Fibroblast of the conjunctiva (primary cell): Measurements from ENCODE around the gene APOBEC3B.
"Not testable (repeated sequence)": the region's sequence is repeated elsewhere in the genome, so short reads cannot be mapped to it uniquely, and the experiment has no call there.

ENCODE experiments used
- DNase-seq: peaks from one replicate; pipeline ENCODE4 v3.0.0-alpha.2; 2010; ENCODE audit warnings: low read depth

APOBEC3B gene

GRCh38 chr22:38997518-38997917 is 15.4 kb downstream of the APOBEC3B start:
- DNase-seq = no peak

GRCh38 chr22:39003165-39003638 is 21.1 kb downstream of the APOBEC3B start:
- peak; percentile 82 for DNase-seq

- no peak for DNase-seq
Observed at GRCh38 chr22:39007177-39007576, 25.0 kb downstream of the APOBEC3B start.

GRCh38 chr22:39008271-39008850 is 26.2 kb downstream of the APOBEC3B start:
- not testable (repeated sequence) for DNase-seq

- DNase-seq = no peak
Observed at GRCh38 chr22:39010946-39011345, 28.8 kb downstream of the APOBEC3B start.

GRCh38 chr22:39012533-39013511 is 30.7 kb downstream of the APOBEC3B start:
- no peak for DNase-seq

- DNase-seq = not testable (repeated sequence)
Observed at GRCh38 chr22:39013561-39013941, 31.4 kb downstream of the APOBEC3B start.

GRCh38 chr22:39013942-39014722 is 32.0 kb downstream of the APOBEC3B start, which contains the start of gene APOBEC3C:
Gene APOBEC3C, plus strand, starts transcription at chr22:39014257. Its CDS starts 106 bp downstream, at chr22:39014363.
- DNase-seq = peak; percentile 79

- not testable (repeated sequence) for DNase-seq
Observed at GRCh38 chr22:39014723-39015121, 32.6 kb downstream of the APOBEC3B start.

- no peak for DNase-seq
Observed at GRCh38 chr22:39016592-39016991, 34.4 kb downstream of the APOBEC3B start.

GRCh38 chr22:39017596-39018365 is 35.6 kb downstream of the APOBEC3B start:
- DNase-seq = no peak

- DNase-seq = not testable (repeated sequence)
Observed at GRCh38 chr22:39020021-39020651, 38.0 kb downstream of the APOBEC3B start.

GRCh38 chr22:39021552-39022250 is 39.6 kb downstream of the APOBEC3B start:
- no peak for DNase-seq

- no peak for DNase-seq
Observed at GRCh38 chr22:39024519-39025308, 42.6 kb downstream of the APOBEC3B start.

- no peak for DNase-seq
Observed at GRCh38 chr22:39026509-39027150, 44.5 kb downstream of the APOBEC3B start.

GRCh38 chr22:39027717-39028116 is 45.6 kb downstream of the APOBEC3B start:
- no peak for DNase-seq

- DNase-seq = no peak
Observed at GRCh38 chr22:39028281-39028680, 46.1 kb downstream of the APOBEC3B start.

GRCh38 chr22:39029227-39029626 is 47.1 kb downstream of the APOBEC3B start:
- no peak for DNase-seq

- DNase-seq = no peak
Observed at GRCh38 chr22:39030705-39031104, 48.6 kb downstream of the APOBEC3B start.
